GM12878 (cell line): ENCODE data around the gene PGC. TPM values are rescaled to one million over a fixed set of nuclear protein-coding genes. Genes with fewer than 3 reads are reported as not detected.

ENCODE experiments used
- ATAC-seq: fragments of 200-7000 bp; cut with Tn5 transposase; 3 replicates; pipeline ENCODE4 v1.9.1; 2020; ENCODE audit warnings: mild to moderate bottlenecking, moderate library complexity
- BruUV-seq: library from RNA; stranded (reverse); fragments of 400-500 nt; replicated peaks from 2 replicates; lab custom pipeline; 2021; lab: Mats Ljungman, UMichigan
- CTCF ChIA-PET: fragments of 300-600 bp; sonication (Branson Sonifier 250); formaldehyde crosslinking; extraction: SDS; loops from one replicate; lab custom pipeline; 2021; ENCODE audit warnings: inconsistent platforms; lab: Yijun Ruan, JAX
- POLR2A ChIA-PET: fragments of 350-600 bp; formaldehyde crosslinking; extraction: SDS; loops from one replicate; lab custom pipeline; 2021; ENCODE audit warnings: inconsistent platforms; lab: Charles Lee
- RAD21 ChIA-PET: fragments of 300-600 bp; sonication (Branson Sonifier 250); formaldehyde crosslinking; loops from one replicate; lab custom pipeline; 2023; ENCODE audit warnings: antibody characterized with exemption; ENCODE audit not compliant: unreplicated experiment; lab: Charles Lee
- SMC1A ChIA-PET: fragments of 300-600 bp; sonication (Branson Sonifier 250); formaldehyde crosslinking; loops from one replicate; lab custom pipeline; 2023; ENCODE audit not compliant: unreplicated experiment, uncharacterized antibody; lab: Charles Lee
- DNase-seq: peaks from one replicate; pipeline ENCODE4 v3.0.0-alpha.2; 2011; ENCODE audit warnings: low read depth, low spot score
- FAIRE-seq: peaks from 3 replicates; lab custom pipeline; 2011; peaks lifted over from hg19 to GRCh38; lab: Jason Lieb, UNC
- H2AFZ ChIP-seq: 2 replicates; pipeline ENCODE4 v1.6.0; 2011; ENCODE audit warnings: low read depth, low read length, control low read depth; ENCODE audit not compliant: control insufficient read depth
- H3K27ac ChIP-seq: 2 replicates; pipeline ENCODE4 v1.5.1; 2011; ENCODE audit warnings: control low read depth; ENCODE audit not compliant: control insufficient read depth, insufficient read depth
- H3K27me3 ChIP-seq, 2 experiments: replicated peaks in 1 of 2; 2 replicates each; pipeline versions ENCODE4 v1.6.0 to v1.6.1; 2011; ENCODE audit warnings: low read length in 1 of 2; ENCODE audit not compliant: control insufficient read depth in 2 of 2, insufficient read depth in 2 of 2
- H3K36me3 ChIP-seq, 2 experiments: 2 replicates each; pipeline ENCODE4 v1.5.1; 2011; ENCODE audit warnings: low read length in 1 of 2; ENCODE audit not compliant: control insufficient read depth in 2 of 2, insufficient read depth in 2 of 2
- H3K4me1 ChIP-seq: 2 replicates; pipeline ENCODE4 v1.6.1; 2011; ENCODE audit warnings: mild to moderate bottlenecking, low read length, moderate library complexity, mixed read lengths; ENCODE audit not compliant: control insufficient read depth, insufficient read depth
- H3K4me2 ChIP-seq: 2 replicates; pipeline ENCODE4 v1.6.0; 2011; ENCODE audit warnings: control low read depth; ENCODE audit not compliant: control insufficient read depth, insufficient read depth
- H3K4me3 ChIP-seq: fragments of 200-600 bp; sonication (generic); 2 replicates; pipeline ENCODE4 v1.5.1; 2016
- H3K79me2 ChIP-seq: 2 replicates; pipeline ENCODE4 v1.6.0; 2011; ENCODE audit warnings: low read length; ENCODE audit not compliant: control insufficient read depth, insufficient read depth
- H3K9ac ChIP-seq: 2 replicates; pipeline ENCODE4 v1.8.0; 2011; ENCODE audit warnings: low read length, control low read depth, mixed read lengths; ENCODE audit not compliant: control insufficient read depth, insufficient read depth
- H3K9me3 ChIP-seq: replicated peaks from 3 replicates; pipeline ENCODE4 v1.5.1; 2011; ENCODE audit warnings: mild to moderate bottlenecking, low read length; ENCODE audit not compliant: control insufficient read depth, insufficient read depth
- H4K20me1 ChIP-seq: 2 replicates; pipeline ENCODE4 v1.6.0; 2011; ENCODE audit not compliant: control insufficient read depth, insufficient read depth
- POLR2A ChIP-seq: IDR thresholded peaks from 2 replicates; pipeline ENCODE4 v1.6.1; 2011; ENCODE audit warnings: low read depth, mild to moderate bottlenecking, low read length
- POLR2AphosphoS2 ChIP-seq: IDR thresholded peaks from 2 replicates; pipeline ENCODE4 v1.6.1; 2011; ENCODE audit warnings: low read depth, mild to moderate bottlenecking, low read length, improper control_type of control experiment, moderate library complexity
- WGBS: methylation state at CpG from one replicate; pipeline ENCODE4 v1.1.6; 2016; ENCODE audit warnings: low lambda C conversion rate; ENCODE audit not compliant: insufficient replicate concordance, insufficient coverage; ENCODE audit errors: missing lambda C conversion rate; 5-methylcytosine and 5-hydroxymethylcytosine counted together
- in situ Hi-C: fragments of 300-500 bp; cut with MboI; formaldehyde crosslinking; loops from 9 replicates; pipeline ENCODE4 v1.14.3; 2018; ENCODE audit warnings: mixed read lengths
- intact Hi-C: fragments of 100-400 bp; cut with micrococcal nuclease; formaldehyde crosslinking; loops from one replicate; pipeline ENCODE4 v1.14.2; 2022; ENCODE audit not compliant: unreplicated experiment
- polyA plus RNA-seq, 11 experiments: library from polyadenylated mRNA; depleted of rRNA in 4 of 11; unstranded in 6 of 11; stranded (reverse) in 5 of 11; fragments of >200 nt; fragmentation: Nextera tagmentation in 4 of 11; fragmentation: Illumina TruSeq in 1 of 11; extraction: Ambion mirVana in 4 of 11; extraction: Trizol in 1 of 11; gene quantifications; 1 replicate in 1 of 11; 2 replicates in 10 of 11; pipeline versions ENCODE4 v1.2.1 to v1.2.3, GENCODE V29; 2011 to 2016; ENCODE audit warnings: inconsistent platforms in 2 of 11, missing spikeins in 2 of 11, low read depth in 1 of 11
- total RNA-seq, 4 experiments: library from RNA; depleted of rRNA in 3 of 4; stranded (reverse); fragments of >200 nt in 3 of 4; fragmentation: Illumina TruSeq in 1 of 4; extraction: Trizol in 1 of 4; gene quantifications; 2 replicates each; pipeline versions ENCODE4 v1.2.1 to v1.2.3, GENCODE V29; 2013 to 2021
- TF ChIP-seq, protein P1 (sequence below), 3 experiments: IDR thresholded peaks in 2 of 3; conservative IDR thresholded peaks in 1 of 3; 2 replicates each; pipeline ENCODE4 v1.5.1; 2011; ENCODE audit warnings: low read depth in 3 of 3, low read length in 3 of 3, mild to moderate bottlenecking in 3 of 3, control low read depth in 2 of 3, moderate library complexity in 2 of 3, inconsistent platforms in 1 of 3, mixed read lengths in 1 of 3; ENCODE audit not compliant: control insufficient read depth in 2 of 3, insufficient read depth in 1 of 3; ENCODE audit errors: extremely low read depth in 1 of 3

PGC gene
- total and polyA plus RNA-seq, 10 of the 15 experiments (the other 5 are each of a cell fraction or from before 2014, with no cell fraction given), result 0.26 TPM; not detected in 9

DNA sequence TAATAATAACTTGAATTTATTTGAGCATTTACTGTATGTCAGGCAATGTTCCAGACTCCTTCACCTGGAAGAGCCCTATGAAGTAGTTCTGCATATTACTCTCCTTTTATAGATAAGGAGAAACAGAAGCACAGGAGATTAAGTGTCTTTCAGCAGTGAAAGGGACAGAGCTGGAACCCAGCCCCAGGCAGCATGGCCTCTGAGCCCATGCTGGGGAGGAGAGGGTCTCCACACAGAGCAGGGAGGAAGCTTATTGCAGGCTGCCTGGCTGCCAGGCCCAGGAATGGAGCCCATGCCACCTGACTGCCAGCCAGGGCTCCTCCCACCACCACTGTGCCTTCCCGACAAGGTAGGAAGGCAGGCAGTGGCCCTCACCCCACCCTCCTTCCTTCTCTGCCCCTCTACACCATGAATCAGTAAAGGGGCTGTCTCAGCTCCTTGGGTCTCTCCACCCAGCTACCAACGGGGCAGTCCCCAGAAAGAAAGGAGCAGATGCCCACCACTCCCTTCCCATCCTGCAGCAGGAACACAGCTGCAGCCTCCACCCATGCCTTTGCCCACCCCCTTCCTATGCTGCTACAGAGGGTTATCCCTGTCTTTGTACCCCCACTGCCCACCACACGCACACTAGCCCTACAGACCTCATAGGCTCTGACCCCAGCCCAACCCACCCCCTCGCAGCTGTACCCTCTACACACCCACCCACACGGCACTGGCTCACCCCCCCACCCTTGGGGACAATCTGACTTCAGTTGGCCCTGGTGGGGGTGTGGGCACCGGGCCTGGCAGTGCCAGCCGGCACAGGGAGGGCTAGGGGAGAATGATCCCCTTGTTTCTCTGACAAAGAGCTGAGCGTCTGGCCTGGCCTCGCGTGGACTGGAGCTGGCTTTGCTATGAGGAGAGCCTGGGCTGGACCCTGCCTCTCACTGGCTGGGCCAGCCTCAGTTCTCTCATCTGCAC is 53.6 kb downstream of the PGC start:
- 70% methylated on average over 10 of the region's 10 CpGs for WGBS
- RAD21 ChIA-PET, result interaction anchor here (1.4 kb wide), 1 partner anchor 11 kb away, joined by 3 read pairs; no protein-coding TSS in a partner anchor
- POLR2A ChIA-PET, result no interaction called here
- Histone ChIP-seq H4K20me1 (no peaks in the 10 kb centered on the region; the same call in 1 of the 2 replicates), H3K4me3 (no peak overlapping the region), H3K79me2 (peaks cover 43% of the 10 kb centered on the region), H2AFZ (no peak overlapping the region), H3K27ac (no peak overlapping the region), H3K9ac (no peak overlapping the region), H3K27me3 (no peaks in the 10 kb centered on the region), H3K36me3 (peaks cover 14 to 30% of the 10 kb centered on the region in 2 experiments), H3K4me2 (no peak overlapping the region), H3K9me3 (no peaks in the 10 kb centered on the region), H3K4me1 (no peaks in the 10 kb centered on the region)
- TF ChIP-seq, protein P1, sequence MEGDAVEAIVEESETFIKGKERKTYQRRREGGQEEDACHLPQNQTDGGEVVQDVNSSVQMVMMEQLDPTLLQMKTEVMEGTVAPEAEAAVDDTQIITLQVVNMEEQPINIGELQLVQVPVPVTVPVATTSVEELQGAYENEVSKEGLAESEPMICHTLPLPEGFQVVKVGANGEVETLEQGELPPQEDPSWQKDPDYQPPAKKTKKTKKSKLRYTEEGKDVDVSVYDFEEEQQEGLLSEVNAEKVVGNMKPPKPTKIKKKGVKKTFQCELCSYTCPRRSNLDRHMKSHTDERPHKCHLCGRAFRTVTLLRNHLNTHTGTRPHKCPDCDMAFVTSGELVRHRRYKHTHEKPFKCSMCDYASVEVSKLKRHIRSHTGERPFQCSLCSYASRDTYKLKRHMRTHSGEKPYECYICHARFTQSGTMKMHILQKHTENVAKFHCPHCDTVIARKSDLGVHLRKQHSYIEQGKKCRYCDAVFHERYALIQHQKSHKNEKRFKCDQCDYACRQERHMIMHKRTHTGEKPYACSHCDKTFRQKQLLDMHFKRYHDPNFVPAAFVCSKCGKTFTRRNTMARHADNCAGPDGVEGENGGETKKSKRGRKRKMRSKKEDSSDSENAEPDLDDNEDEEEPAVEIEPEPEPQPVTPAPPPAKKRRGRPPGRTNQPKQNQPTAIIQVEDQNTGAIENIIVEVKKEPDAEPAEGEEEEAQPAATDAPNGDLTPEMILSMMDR (IDR thresholded peaks at IDR 0.05 in 2 of 3, conservative IDR thresholded peaks at IDR 0.05 in 1 of 3; ENCODE audit: control insufficient read depth in 2 of 3, extremely low read depth in 1 of 3, insufficient read depth in 1 of 3, low read depth in 3 of 3, low read length in 3 of 3), result no peak
- TF ChIP-seq POLR2AphosphoS2 (peak; percentile 50), POLR2A (peak; percentile 14; the same call in 1 of the 2 replicates)
- DNase-seq (no peak), FAIRE-seq (no peak), ATAC-seq (no peak)
- SMC1A ChIA-PET, result no interaction called here
- no TSS peak for BruUV-seq
- intact Hi-C loops, result no loop called here
- in situ Hi-C loops, result no loop called here
- CTCF ChIA-PET, result interaction anchor here (0.6 to 2.9 kb wide), 3 partner anchors 10 to 66 kb away, joined by 3 to 9 read pairs (median 6); no protein-coding TSS in a partner anchor
